ENCODE results near the gene ZBTB33. TPM values are rescaled to one million over a fixed set of nuclear protein-coding genes. Genes with fewer than 3 reads are reported as not detected.

ZBTB33 gene
- total RNA-seq, 1 donor from 2014 or later: 11.2 TPM

- no peaks in the 10 kb centered on the region for H3K36me3 Mint-ChIP-seq (ENCODE audit: low read depth)
- H3K4me3 Mint-ChIP-seq (ENCODE audit: unreplicated experiment): no peak overlapping the region
- H3K27ac Mint-ChIP-seq (ENCODE audit: unreplicated experiment): no peak overlapping the region
- H3K27me3 Mint-ChIP-seq (ENCODE audit: low read depth): no peaks in the 10 kb centered on the region
- DNase-seq (ENCODE audit: low spot score): no peak
- TF ChIP-seq, protein P1, sequence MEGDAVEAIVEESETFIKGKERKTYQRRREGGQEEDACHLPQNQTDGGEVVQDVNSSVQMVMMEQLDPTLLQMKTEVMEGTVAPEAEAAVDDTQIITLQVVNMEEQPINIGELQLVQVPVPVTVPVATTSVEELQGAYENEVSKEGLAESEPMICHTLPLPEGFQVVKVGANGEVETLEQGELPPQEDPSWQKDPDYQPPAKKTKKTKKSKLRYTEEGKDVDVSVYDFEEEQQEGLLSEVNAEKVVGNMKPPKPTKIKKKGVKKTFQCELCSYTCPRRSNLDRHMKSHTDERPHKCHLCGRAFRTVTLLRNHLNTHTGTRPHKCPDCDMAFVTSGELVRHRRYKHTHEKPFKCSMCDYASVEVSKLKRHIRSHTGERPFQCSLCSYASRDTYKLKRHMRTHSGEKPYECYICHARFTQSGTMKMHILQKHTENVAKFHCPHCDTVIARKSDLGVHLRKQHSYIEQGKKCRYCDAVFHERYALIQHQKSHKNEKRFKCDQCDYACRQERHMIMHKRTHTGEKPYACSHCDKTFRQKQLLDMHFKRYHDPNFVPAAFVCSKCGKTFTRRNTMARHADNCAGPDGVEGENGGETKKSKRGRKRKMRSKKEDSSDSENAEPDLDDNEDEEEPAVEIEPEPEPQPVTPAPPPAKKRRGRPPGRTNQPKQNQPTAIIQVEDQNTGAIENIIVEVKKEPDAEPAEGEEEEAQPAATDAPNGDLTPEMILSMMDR (IDR thresholded peaks at IDR 0.05): no peak
- H3K4me1 Mint-ChIP-seq (ENCODE audit: low read depth): no peaks in the 10 kb centered on the region
- no peaks in the 10 kb centered on the region for H3K9me3 Mint-ChIP-seq (ENCODE audit: low read depth)
Measured at GRCh38 chrX:120297923-120298322, 47.3 kb downstream of the ZBTB33 start.

DNA sequence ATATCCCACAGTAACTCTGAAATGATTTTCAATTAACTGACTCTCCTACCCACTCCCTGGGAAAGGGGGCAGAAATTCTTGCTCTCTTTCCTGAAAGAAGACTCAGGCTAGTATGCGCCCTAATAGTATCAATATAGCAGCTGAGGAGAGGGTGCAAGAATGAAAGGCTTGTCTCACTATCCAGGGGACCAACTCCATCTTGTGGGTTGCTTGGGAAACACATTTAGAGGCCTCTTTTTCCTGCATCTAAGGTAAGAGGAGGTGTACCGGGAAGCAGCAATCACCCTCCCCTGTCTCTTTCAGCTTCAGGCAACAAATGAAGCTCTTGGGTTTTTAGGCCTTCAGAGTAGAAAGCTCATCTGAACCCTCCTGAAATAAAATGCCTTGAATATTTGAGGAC lies 49.3 kb downstream of the ZBTB33 start:
- H3K4me3 Mint-ChIP-seq (ENCODE audit: unreplicated experiment): no peak overlapping the region
- no peaks in the 10 kb centered on the region for H3K36me3 Mint-ChIP-seq (ENCODE audit: low read depth)
- H3K9me3 Mint-ChIP-seq (ENCODE audit: low read depth): no peaks in the 10 kb centered on the region
- H3K4me1 Mint-ChIP-seq (ENCODE audit: low read depth): no peaks in the 10 kb centered on the region
- TF ChIP-seq, protein P1 (IDR thresholded peaks at IDR 0.05): peak; percentile 13
- H3K27me3 Mint-ChIP-seq (ENCODE audit: low read depth): peaks cover 4% of the 10 kb centered on the region
- no peak overlapping the region for H3K27ac Mint-ChIP-seq (ENCODE audit: unreplicated experiment)
- DNase-seq (ENCODE audit: low spot score): no peak

DNA sequence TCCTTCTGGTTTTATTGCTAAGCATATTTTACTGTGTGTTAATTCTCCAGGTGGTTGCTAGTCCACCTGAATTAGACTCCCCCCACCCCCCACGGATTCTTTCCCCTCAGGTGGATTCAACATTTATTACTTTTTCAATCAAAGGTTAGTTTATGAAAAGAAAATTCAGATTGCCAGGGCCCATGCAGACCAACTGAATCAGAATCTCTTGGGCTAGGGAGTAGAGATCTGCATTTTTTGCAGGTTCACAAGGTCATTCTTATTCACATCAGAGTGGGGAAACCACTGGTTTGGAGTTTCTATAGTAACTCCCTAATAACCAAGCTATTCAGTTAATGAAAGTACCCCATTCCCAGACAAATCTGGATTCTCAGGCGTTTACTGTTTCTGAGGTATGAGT lies 50.9 kb downstream of the ZBTB33 start:
- Mint-ChIP-seq H3K4me3 (ENCODE audit: unreplicated experiment) (no peak overlapping the region), H3K27me3 (ENCODE audit: low read depth) (peaks cover 9% of the 10 kb centered on the region), H3K9me3 (ENCODE audit: low read depth) (no peaks in the 10 kb centered on the region), H3K36me3 (ENCODE audit: low read depth) (no peaks in the 10 kb centered on the region), H3K4me1 (ENCODE audit: low read depth) (no peaks in the 10 kb centered on the region), H3K27ac (ENCODE audit: unreplicated experiment) (no peak overlapping the region)
- TF ChIP-seq, protein P1 (IDR thresholded peaks at IDR 0.05): no peak
- no peak for DNase-seq (ENCODE audit: low spot score)

GRCh38 chrX:120301960-120302359 lies 51.3 kb downstream of the ZBTB33 start:
- Mint-ChIP-seq H3K27ac (ENCODE audit: unreplicated experiment) (no peak overlapping the region), H3K36me3 (ENCODE audit: low read depth) (no peaks in the 10 kb centered on the region), H3K9me3 (ENCODE audit: low read depth) (no peaks in the 10 kb centered on the region), H3K4me1 (ENCODE audit: low read depth) (no peaks in the 10 kb centered on the region), H3K4me3 (ENCODE audit: unreplicated experiment) (no peak overlapping the region), H3K27me3 (ENCODE audit: low read depth) (peaks cover 11% of the 10 kb centered on the region)
- DNase-seq (ENCODE audit: low spot score): no peak
- TF ChIP-seq, protein P1 (IDR thresholded peaks at IDR 0.05): no peak

DNA sequence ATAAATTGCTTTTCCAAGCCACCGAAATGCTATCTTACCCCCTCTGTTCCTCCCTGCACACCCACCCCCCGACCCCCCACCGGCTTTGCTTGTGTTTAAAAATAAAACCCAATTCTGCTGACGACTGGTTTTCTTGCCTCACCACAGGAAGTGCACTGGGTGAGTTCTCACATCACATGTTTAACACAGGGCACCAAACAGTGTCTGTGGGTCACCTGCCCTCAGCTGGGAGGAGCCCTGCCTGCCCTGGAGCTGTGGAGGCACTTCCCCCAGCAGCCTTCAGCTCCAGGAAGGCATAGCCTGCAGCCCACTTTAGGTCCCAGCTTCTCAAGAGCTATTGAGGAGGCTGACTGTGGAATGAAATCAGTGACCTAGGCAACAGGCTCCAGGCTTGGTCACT lies 51.8 kb downstream of the ZBTB33 start:
- no peak for DNase-seq (ENCODE audit: low spot score)
- H3K9me3 Mint-ChIP-seq (ENCODE audit: low read depth): no peaks in the 10 kb centered on the region
- no peaks in the 10 kb centered on the region for H3K4me1 Mint-ChIP-seq (ENCODE audit: low read depth)
- peaks cover 12% of the 10 kb centered on the region for H3K27me3 Mint-ChIP-seq (ENCODE audit: low read depth)
- TF ChIP-seq, protein P1 (IDR thresholded peaks at IDR 0.05): no peak
- no peak overlapping the region for H3K27ac Mint-ChIP-seq (ENCODE audit: unreplicated experiment)
- no peak overlapping the region for H3K4me3 Mint-ChIP-seq (ENCODE audit: unreplicated experiment)
- H3K36me3 Mint-ChIP-seq (ENCODE audit: low read depth): no peaks in the 10 kb centered on the region

Measured in chondrocyte (in vitro differentiated cells).